Lung (tissue), 12 donors: ENCODE measurements around the gene NQO2. TPM values are rescaled to one million over a fixed set of nuclear protein-coding genes. Genes with fewer than 3 reads are reported as not detected.

Experiments used
- ATAC-seq: fragments of 200-7000 bp; cut with Tn5 transposase; one replicate; pipeline ENCODE4 v1.9.1; 2020; ENCODE audit warnings: moderate number of reproducible peaks; ENCODE audit not compliant: insufficient read depth, low FRiP score
- DNase-seq, 3 donors: peaks; one replicate each; pipeline ENCODE4 v3.0.0-alpha.2; 2013 to 2017
- H3K27ac ChIP-seq, 2 donors: one replicate each; pipeline ENCODE4 v1.5.1; 2013; ENCODE audit warnings: mild to moderate bottlenecking in 2 of 2, moderate library complexity in 2 of 2, control low read depth in 1 of 2, inconsistent platforms in 1 of 2, low read depth in 1 of 2, low read length in 1 of 2
- H3K27me3 ChIP-seq, 3 donors: one replicate each; pipeline ENCODE4 v1.5.1; 2013; ENCODE audit warnings: low read length in 2 of 3; ENCODE audit not compliant: control insufficient read depth in 3 of 3, insufficient read depth in 3 of 3
- H3K36me3 ChIP-seq, 4 donors: one replicate each; pipeline ENCODE4 v1.5.1; 2013; ENCODE audit warnings: low read length in 4 of 4, mild to moderate bottlenecking in 1 of 4, moderate library complexity in 1 of 4; ENCODE audit not compliant: control insufficient read depth in 4 of 4, insufficient read depth in 4 of 4
- H3K4me1 ChIP-seq, 5 donors: one replicate each; pipeline ENCODE4 v1.5.1; 2013; ENCODE audit warnings: low read length in 5 of 5, mild to moderate bottlenecking in 2 of 5, moderate library complexity in 1 of 5; ENCODE audit not compliant: control insufficient read depth in 5 of 5, insufficient read depth in 5 of 5
- H3K4me3 ChIP-seq: one replicate; pipeline ENCODE4 v1.5.1; 2013; ENCODE audit warnings: mild to moderate bottlenecking, control low read depth, moderate library complexity
- H3K9ac ChIP-seq, 2 donors: one replicate each; pipeline ENCODE4 v1.5.1; 2013; ENCODE audit warnings: low read length in 2 of 2, control low read depth in 1 of 2; ENCODE audit not compliant: insufficient read depth in 1 of 2
- H3K9me3 ChIP-seq, 4 donors: one replicate each; pipeline ENCODE4 v1.5.1; 2013; ENCODE audit warnings: low read length in 3 of 4, mild to moderate bottlenecking in 1 of 4, moderate library complexity in 1 of 4; ENCODE audit not compliant: control insufficient read depth in 4 of 4, insufficient read depth in 3 of 4
- CTCF ChIP-seq: IDR thresholded peaks from 2 replicates; pipeline ENCODE4 v1.5.1; 2012; ENCODE audit warnings: mild to moderate bottlenecking; ENCODE audit errors: control extremely low read depth, extremely low read depth
- WGBS, 2 donors: extraction: QIAGEN DNeasy Blood & Tissue Kit; methylation state at CpG; one replicate each; pipeline ENCODE4 v1.1.7; 2013; 5-methylcytosine and 5-hydroxymethylcytosine counted together
- polyA plus RNA-seq, 2 donors: library from polyadenylated mRNA; stranded (reverse); fragments of 200-250 nt; gene quantifications; one replicate each; pipeline ENCODE4 v1.2.1, GENCODE V29; 2013
- total RNA-seq, 2 donors: library from RNA; depleted of rRNA in 1 of 2; stranded (reverse); fragments of >200 nt in 1 of 2; gene quantifications; one replicate each; pipeline ENCODE4 v1.2.1, GENCODE V29; 2014 to 2021
- donor health status: control.
- donor health status: control.
- donor health status: Bipolar disorder and iron deficiency.
- donor health status: healthy.
- donor health status: DM: yes; HTN: yes; CAD: no.

NQO2 gene
- total and polyA plus RNA-seq, 4 donors, result 9.4 to 47.1 (median 43.1) TPM

DNA sequence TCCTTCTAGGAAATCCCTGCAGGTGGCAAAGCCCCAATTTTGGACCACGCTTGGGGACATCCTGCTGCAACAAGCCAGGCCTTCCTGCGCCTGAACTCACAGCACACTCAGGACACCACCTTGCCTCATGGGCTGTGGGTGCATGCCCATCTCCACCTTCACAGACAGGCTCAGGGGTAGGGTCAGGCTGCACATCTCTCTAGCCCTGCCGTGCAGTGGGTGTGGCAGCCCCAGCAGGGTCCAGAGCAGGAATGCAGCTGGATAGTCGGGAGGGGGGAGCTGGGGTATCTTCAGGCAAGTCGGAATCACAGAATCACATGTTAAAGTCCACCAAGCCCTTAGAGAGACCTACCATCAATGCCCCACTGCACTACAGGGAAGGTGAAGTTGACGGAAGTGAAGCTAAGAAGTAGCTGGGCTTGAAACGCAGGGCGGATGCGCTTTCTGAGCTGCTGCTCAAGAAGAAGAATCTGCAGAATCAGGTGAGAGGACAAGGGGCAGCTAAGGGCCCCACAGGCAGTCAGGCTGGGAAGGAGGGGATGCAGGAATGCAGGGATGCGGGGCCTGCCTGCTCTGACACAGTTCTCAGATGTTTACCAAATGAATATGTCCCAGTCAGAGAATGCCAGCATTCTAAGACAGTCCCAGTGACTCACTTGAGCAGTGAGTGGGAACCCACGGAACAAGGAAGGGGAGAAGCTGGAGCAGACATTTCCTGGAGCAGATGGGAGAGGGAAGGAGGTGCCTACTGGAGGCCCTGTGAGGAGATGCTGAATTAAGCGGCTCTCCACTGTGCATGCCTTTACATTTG lies 39.6 kb upstream of the NQO2 start:
- TF ChIP-seq CTCF, result no peak
- H3K27ac ChIP-seq, result peak overlapping the region in 1 of 2 donors; percentile 75
- peaks cover 0 to 45% (median 9%) of the 10 kb centered on the region in 5 donors for H3K4me1 ChIP-seq
- peaks cover 0 to 5% (median 2%) of the 10 kb centered on the region in 4 donors for H3K36me3 ChIP-seq
- H3K27me3 ChIP-seq, result no peaks in the 10 kb centered on the region
- no peaks in the 10 kb centered on the region for H3K9me3 ChIP-seq
- no peak for DNase-seq
- 75 to 88% methylated on average over 12 of the region's 12 CpGs for WGBS, 2 donors
- H3K9ac ChIP-seq, result no peak overlapping the region
- peak; percentile 30 for ATAC-seq
- H3K4me3 ChIP-seq, result no peak overlapping the region

- no peak for TF ChIP-seq CTCF
- H3K9me3 ChIP-seq, result no peaks in the 10 kb centered on the region
- no peaks in the 10 kb centered on the region for H3K27me3 ChIP-seq
- no peak overlapping the region for H3K4me3 ChIP-seq
- no peak for DNase-seq
- 51 to 72% methylated on average over 4 of the region's 4 CpGs for WGBS, 2 donors
- peak overlapping the region in 1 of 2 donors; percentile 51 for H3K27ac ChIP-seq
- H3K9ac ChIP-seq, result no peak overlapping the region
- H3K36me3 ChIP-seq, result peaks cover 0 to 5% (median 2%) of the 10 kb centered on the region in 4 donors
- peaks cover 0 to 47% (median 9%) of the 10 kb centered on the region in 5 donors for H3K4me1 ChIP-seq
- no peak for ATAC-seq
Observed at GRCh38 chr6:2960935-2961334, 38.8 kb upstream of the NQO2 start.

DNA sequence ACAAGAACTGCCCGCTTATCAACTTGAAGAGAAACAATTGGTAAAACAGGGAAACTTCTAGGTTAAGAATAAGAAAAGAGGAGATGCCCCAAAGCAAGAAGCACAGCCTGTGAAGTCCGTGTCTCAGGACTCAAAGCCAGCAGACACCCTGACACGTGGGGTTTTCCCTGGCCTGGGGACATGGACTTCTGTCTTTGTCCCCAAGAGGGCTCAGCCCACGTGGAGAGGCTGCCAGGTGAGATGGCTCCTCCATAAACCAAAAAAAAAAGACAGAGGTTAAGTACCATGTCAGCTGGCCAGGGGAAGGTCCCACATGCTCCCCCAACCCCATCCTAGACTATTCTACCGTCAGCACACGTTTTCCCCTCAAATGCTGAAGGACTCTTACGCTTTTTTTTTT lies 38.2 kb upstream of the NQO2 start:
- Histone ChIP-seq H3K9me3 (no peaks in the 10 kb centered on the region), H3K27me3 (no peaks in the 10 kb centered on the region), H3K4me1 (peaks cover 0 to 49% (median 9%) of the 10 kb centered on the region in 5 donors), H3K27ac (peak overlapping the region in 1 of 2 donors; percentile 81), H3K36me3 (peaks cover 0 to 5% (median 2%) of the 10 kb centered on the region in 4 donors), H3K9ac (no peak overlapping the region), H3K4me3 (no peak overlapping the region)
- TF ChIP-seq CTCF, result no peak
- DNase-seq (no peak), ATAC-seq (no peak)
- 64 to 80% methylated on average over 7 of the region's 7 CpGs for WGBS, 2 donors
